Measurements from ENCODE around the gene XPOT. TPM values are rescaled to one million over a fixed set of nuclear protein-coding genes. Genes with fewer than 3 reads are reported as not detected.

Gene XPOT
- total RNA-seq, 4 donors from 2014 or later = 23.6 to 75.4 (median 54.1) TPM

- no peak overlapping the region for H3K27ac ChIP-seq
- TF ChIP-seq POLR2A (IDR thresholded peaks at IDR 0.05) (no peak), CTCF (IDR thresholded peaks at IDR 0.05) (no peak)
- no peaks in the 10 kb centered on the region for H3K36me3 ChIP-seq
- H3K27me3 ChIP-seq = no peaks in the 10 kb centered on the region
- H3K4me1 ChIP-seq = no peaks in the 10 kb centered on the region
- DNase-seq = no peak
- intact Hi-C loops (cut with DNase I; ENCODE audit: low total_unique reads) = no loop called here
- H3K9me3 ChIP-seq = no peaks in the 10 kb centered on the region
- H3K4me3 ChIP-seq = no peak overlapping the region
Observed at GRCh38 chr12:64440100-64440499, 35.9 kb downstream of the XPOT start.

- TF ChIP-seq CTCF (IDR thresholded peaks at IDR 0.05) = no peak
- no peak for TF ChIP-seq POLR2A (IDR thresholded peaks at IDR 0.05)
- H3K9me3 ChIP-seq = no peaks in the 10 kb centered on the region
- no peaks in the 10 kb centered on the region for H3K4me1 ChIP-seq
- intact Hi-C loops (cut with DNase I; ENCODE audit: low total_unique reads) = no loop called here
- DNase-seq = no peak
- H3K27me3 ChIP-seq = no peaks in the 10 kb centered on the region
- no peak overlapping the region for H3K27ac ChIP-seq
- H3K36me3 ChIP-seq = no peaks in the 10 kb centered on the region
- H3K4me3 ChIP-seq = no peak overlapping the region
Observed at GRCh38 chr12:64445490-64445889, 41.3 kb downstream of the XPOT start.

GRCh38 chr12:64446295-64446694 lies 42.1 kb downstream of the XPOT start:
- Histone ChIP-seq H3K27me3 (no peaks in the 10 kb centered on the region), H3K9me3 (no peaks in the 10 kb centered on the region), H3K36me3 (no peaks in the 10 kb centered on the region), H3K27ac (no peak overlapping the region), H3K4me1 (peaks cover 0 to 4% of the 10 kb centered on the region in 2 donors), H3K4me3 (no peak overlapping the region)
- intact Hi-C loops (cut with DNase I; ENCODE audit: low total_unique reads) = no loop called here
- no peak for DNase-seq
- no peak for TF ChIP-seq POLR2A (IDR thresholded peaks at IDR 0.05)
- TF ChIP-seq CTCF (IDR thresholded peaks at IDR 0.05) = no peak

DNA sequence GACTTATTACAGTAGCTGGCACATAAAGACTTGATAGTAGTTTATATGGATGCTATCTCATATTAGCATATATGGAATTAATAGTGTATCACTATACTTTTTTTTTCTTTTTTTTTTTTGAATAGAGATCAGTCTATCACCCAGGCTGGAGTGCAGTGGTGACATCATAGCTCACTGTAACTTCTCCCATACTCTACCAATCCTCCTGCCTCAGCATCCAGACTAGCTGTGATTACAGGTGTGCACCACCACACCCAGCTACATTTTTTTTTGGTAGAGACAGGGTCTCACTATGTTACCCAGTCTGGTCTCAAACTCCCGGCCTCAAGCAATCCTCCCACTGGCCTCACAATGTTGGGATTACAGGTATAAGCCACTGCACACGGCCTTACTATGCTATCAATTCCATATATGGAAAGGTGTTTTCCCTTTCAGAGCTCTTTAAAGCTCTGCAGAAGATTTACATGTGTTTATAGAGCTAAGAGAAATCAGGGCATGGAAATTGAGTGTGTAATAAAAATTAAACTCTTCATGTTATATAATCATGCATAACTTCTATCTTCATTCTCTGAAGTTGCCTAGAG lies 46.0 kb downstream of the XPOT start:
- H3K27me3 ChIP-seq = no peaks in the 10 kb centered on the region
- no peaks in the 10 kb centered on the region for H3K9me3 ChIP-seq
- H3K4me3 ChIP-seq = no peak overlapping the region
- TF ChIP-seq POLR2A (IDR thresholded peaks at IDR 0.05) (no peak), CTCF (IDR thresholded peaks at IDR 0.05) (no peak)
- DNase-seq = no peak
- intact Hi-C loops (cut with DNase I; ENCODE audit: low total_unique reads) = no loop called here
- peaks cover 0 to 5% of the 10 kb centered on the region in 2 donors for H3K4me1 ChIP-seq
- H3K27ac ChIP-seq = no peak overlapping the region
- no peaks in the 10 kb centered on the region for H3K36me3 ChIP-seq

DNA sequence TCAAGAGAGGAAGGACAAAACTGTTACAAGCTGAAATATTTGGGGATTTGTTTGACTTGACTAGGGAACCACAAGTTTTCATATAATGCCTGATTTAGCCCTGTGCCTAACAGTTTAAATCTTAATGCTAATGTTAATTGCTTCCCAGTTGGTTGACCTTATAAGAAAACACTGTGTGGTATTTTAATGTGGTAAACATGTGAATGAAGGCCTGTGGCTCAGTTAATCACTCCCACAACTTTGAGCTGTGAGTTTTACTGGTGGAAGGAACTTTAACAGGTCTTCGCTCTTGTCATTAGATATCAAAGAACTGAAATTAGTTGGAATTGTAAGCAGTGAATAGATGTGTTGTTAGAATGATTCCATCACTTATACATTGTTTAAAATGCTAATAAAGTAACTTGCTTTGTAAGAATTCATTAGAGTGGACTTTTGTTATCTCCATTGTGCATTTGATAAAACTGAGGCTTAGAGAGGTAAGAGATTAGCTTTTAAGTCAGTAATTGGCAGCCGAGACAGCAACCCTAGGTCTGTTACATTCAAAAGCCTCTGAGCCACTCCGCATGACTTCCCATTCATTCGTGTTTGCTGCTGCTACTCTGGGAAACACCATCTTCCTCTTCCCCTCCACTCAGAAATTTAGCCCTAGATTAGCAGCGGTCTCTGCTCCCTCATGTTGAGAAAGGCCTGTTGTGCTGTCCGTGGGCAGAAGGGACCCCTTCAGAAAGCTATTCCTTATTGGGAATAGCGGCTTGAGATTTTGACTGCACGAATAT lies 46.7 kb downstream of the XPOT start:
- no peak for TF ChIP-seq POLR2A (IDR thresholded peaks at IDR 0.05)
- no peak for TF ChIP-seq CTCF (IDR thresholded peaks at IDR 0.05)
- Histone ChIP-seq H3K27ac (peak overlapping the region; percentile 94 to 98), H3K27me3 (no peaks in the 10 kb centered on the region), H3K36me3 (no peaks in the 10 kb centered on the region), H3K9me3 (no peaks in the 10 kb centered on the region), H3K4me1 (peaks cover 0 to 5% of the 10 kb centered on the region in 2 donors), H3K4me3 (peak overlapping the region; percentile 93 to 97)
- DNase-seq = no peak
- intact Hi-C loops (cut with DNase I; ENCODE audit: low total_unique reads) = no loop called here
